Measurements from ENCODE around the gene EHD1.

- TF ChIP-seq EZH2 (IDR thresholded peaks at IDR 0.05; ENCODE audit: low read length, missing control alignments) = no peak
- TF ChIP-seq CTCF (conservative IDR thresholded peaks at IDR 0.05 in 1 of 2, IDR thresholded peaks at IDR 0.05 in 1 of 2; ENCODE audit: low read depth in 1 of 2, low read length in 2 of 2) = no peak
Measured at GRCh38 chr11:64909653-64910343, 31.4 kb upstream of the EHD1 start.

Data from fibroblast of lung (primary cell).